Choroid plexus epithelial cell (primary cell): ENCODE measurements around the gene TMEM151B.

Source experiments
- DNase-seq: peaks from one replicate; pipeline ENCODE4 v3.0.0-alpha.2; 2010; ENCODE audit warnings: low read depth
- H3K4me3 ChIP-seq: 2 replicates; pipeline ENCODE4 v1.5.1; 2011; ENCODE audit warnings: low read depth, mild to moderate bottlenecking, control low read depth, low read length, moderate library complexity
- CTCF ChIP-seq: conservative IDR thresholded peaks from 2 replicates; pipeline ENCODE4 v1.5.1; 2011; ENCODE audit warnings: low read depth, mild to moderate bottlenecking, control low read depth, inconsistent platforms, low read length, moderate library complexity

The TMEM151B gene

GRCh38 chr6:44272999-44273566 lies 2.8 kb downstream of the TMEM151B start:
- TF ChIP-seq CTCF = no peak
- H3K4me3 ChIP-seq = no peak overlapping the region
- DNase-seq = no peak

GRCh38 chr6:44273617-44274016 lies 3.4 kb downstream of the TMEM151B start:
- DNase-seq = no peak
- no peak for TF ChIP-seq CTCF
- no peak overlapping the region for H3K4me3 ChIP-seq

DNA sequence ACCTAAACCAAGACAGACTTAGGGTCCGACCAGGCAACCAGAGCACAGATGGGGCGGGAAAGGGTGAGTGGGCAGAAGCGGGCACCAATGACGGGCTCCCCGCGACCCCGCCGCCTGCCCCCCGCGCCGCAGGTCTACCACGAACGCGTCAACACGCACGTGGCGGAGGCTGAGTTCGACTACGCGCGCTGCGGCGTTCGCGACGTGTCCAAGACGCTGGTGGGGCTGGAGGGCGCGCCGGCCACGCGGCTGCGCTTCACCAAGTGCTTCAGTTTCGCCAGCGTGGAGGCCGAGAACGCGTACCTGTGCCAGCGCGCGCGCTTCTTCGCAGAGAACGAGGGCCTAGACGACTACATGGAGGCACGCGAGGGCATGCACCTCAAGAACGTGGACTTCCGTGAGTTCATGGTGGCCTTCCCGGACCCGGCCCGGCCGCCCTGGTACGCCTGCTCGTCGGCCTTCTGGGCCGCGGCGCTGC lies 5.1 kb downstream of the TMEM151B start:
- TF ChIP-seq CTCF = no peak
- H3K4me3 ChIP-seq = no peak overlapping the region
- DNase-seq = no peak

GRCh38 chr6:44275749-44276648 lies 5.7 kb downstream of the TMEM151B start:
- DNase-seq = no peak
- TF ChIP-seq CTCF = no peak
- no peak overlapping the region for H3K4me3 ChIP-seq

- TF ChIP-seq CTCF = no peak
- H3K4me3 ChIP-seq = no peak overlapping the region
- DNase-seq = no peak
Measured at GRCh38 chr6:44276667-44277640, 6.7 kb downstream of the TMEM151B start.

DNA sequence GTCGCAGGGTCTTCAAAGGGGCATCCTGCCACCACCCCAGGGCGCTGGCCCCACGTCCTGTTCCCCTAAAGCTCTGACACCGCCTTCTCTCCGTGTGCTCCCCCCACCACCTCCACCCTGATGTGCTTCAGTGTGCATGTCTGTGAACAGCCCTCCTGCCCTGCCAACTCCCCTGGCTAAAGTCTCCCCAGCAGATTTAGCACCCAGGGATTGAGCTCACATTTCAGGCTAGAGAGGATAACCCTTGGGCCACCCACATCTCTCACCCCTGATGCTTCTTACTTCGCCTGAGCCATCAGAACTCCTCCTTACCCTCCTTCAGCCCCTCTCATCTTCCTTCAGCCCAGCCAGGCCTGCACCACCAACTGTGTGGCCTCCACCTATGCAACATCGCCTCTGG lies 7.5 kb downstream of the TMEM151B start:
- no peak for TF ChIP-seq CTCF
- no peak for DNase-seq
- H3K4me3 ChIP-seq = no peak overlapping the region
